Mesendoderm (in vitro differentiated cells): ENCODE data around the gene KCNK2.

ENCODE experiments used
- DNase-seq: peaks from one replicate; pipeline ENCODE4 v3.0.0; 2013
- H2AK5ac ChIP-seq: 2 replicates; pipeline ENCODE4 v1.6.1; 2013; ENCODE audit warnings: low read length, inconsistent platforms
- H2BK120ac ChIP-seq: 2 replicates; pipeline ENCODE4 v1.6.1; 2013; ENCODE audit warnings: low read depth, mild to moderate bottlenecking, low read length, moderate library complexity, mixed read lengths
- H2BK15ac ChIP-seq: replicated peaks from 2 replicates; pipeline ENCODE4 v1.6.1; 2013; ENCODE audit warnings: low read depth, mild to moderate bottlenecking, moderate library complexity
- H2BK5ac ChIP-seq: 2 replicates; pipeline ENCODE4 v1.6.1; 2013; ENCODE audit warnings: low read length, inconsistent platforms
- H3K18ac ChIP-seq: 2 replicates; pipeline ENCODE4 v1.6.1; 2013; ENCODE audit warnings: mild to moderate bottlenecking, low read length, mixed read lengths
- H3K23ac ChIP-seq: one replicate; pipeline ENCODE4 v1.6.1; 2013; ENCODE audit warnings: low read length
- H3K27ac ChIP-seq: 2 replicates; pipeline ENCODE4 v1.5.1; 2013; ENCODE audit warnings: low read depth, mild to moderate bottlenecking, inconsistent platforms, low read length, moderate library complexity
- H3K27me3 ChIP-seq: 2 replicates; pipeline ENCODE4 v1.6.1; 2013; ENCODE audit warnings: low read length, control low read depth, mild to moderate bottlenecking, inconsistent platforms; ENCODE audit not compliant: insufficient read depth, poor library complexity
- H3K36me3 ChIP-seq: 2 replicates; pipeline ENCODE4 v1.6.1; 2013; ENCODE audit warnings: low read length, inconsistent platforms; ENCODE audit not compliant: control insufficient read depth, insufficient read depth
- H3K4ac ChIP-seq: one replicate; pipeline ENCODE4 v1.6.1; 2013; ENCODE audit warnings: low read depth, mild to moderate bottlenecking, low read length, moderate library complexity
- H3K4me1 ChIP-seq: 2 replicates; pipeline ENCODE4 v1.6.1; 2013; ENCODE audit warnings: low read depth, low read length, inconsistent platforms; ENCODE audit not compliant: control insufficient read depth
- H3K4me2 ChIP-seq: 2 replicates; pipeline ENCODE4 v1.6.1; 2013; ENCODE audit warnings: low read length
- H3K4me3 ChIP-seq: 2 replicates; pipeline ENCODE4 v1.5.1; 2013; ENCODE audit warnings: mild to moderate bottlenecking, low read length
- H3K56ac ChIP-seq: one replicate; pipeline ENCODE4 v1.6.1; 2013; ENCODE audit warnings: low read length
- H3K79me1 ChIP-seq: 2 replicates; pipeline ENCODE4 v1.6.1; 2013; ENCODE audit warnings: low read length, inconsistent platforms
- H3K79me2 ChIP-seq: 2 replicates; pipeline ENCODE4 v1.6.1; 2013; ENCODE audit warnings: mild to moderate bottlenecking, low read length; ENCODE audit not compliant: control insufficient read depth, insufficient read depth
- H3K9ac ChIP-seq: 2 replicates; pipeline ENCODE4 v1.6.1; 2013; ENCODE audit warnings: low read length, inconsistent platforms
- H4K5ac ChIP-seq: one replicate; pipeline ENCODE4 v1.6.1; 2013; ENCODE audit warnings: low read length
- H4K8ac ChIP-seq: one replicate; pipeline ENCODE4 v1.6.1; 2013; ENCODE audit warnings: low read depth, mild to moderate bottlenecking, control low read depth, low read length, moderate library complexity
- WGBS: extraction: QIAGEN DNeasy Blood & Tissue Kit; methylation state at CpG from one replicate; pipeline ENCODE4 v1.1.7; 2013; ENCODE audit warnings: low lambda C conversion rate, missing lambda C conversion rate; ENCODE audit not compliant: insufficient coverage; ENCODE audit errors: extremely low coverage; 5-methylcytosine and 5-hydroxymethylcytosine counted together

KCNK2 gene

GRCh38 chr1:215219372-215219771 lies 136.8 kb downstream of the KCNK2 start:
- no peak overlapping the region for H3K4me3 ChIP-seq
- no peak overlapping the region for H3K56ac ChIP-seq
- no peak for DNase-seq
- H3K36me3 ChIP-seq, result no peaks in the 10 kb centered on the region
- no peaks in the 10 kb centered on the region for H3K4me1 ChIP-seq
- no peak overlapping the region for H3K18ac ChIP-seq
- H3K9ac ChIP-seq, result no peak overlapping the region
- H2BK120ac ChIP-seq, result no peak overlapping the region
- H3K79me1 ChIP-seq, result no peaks in the 10 kb centered on the region
- H3K23ac ChIP-seq, result no peak overlapping the region
- no peak overlapping the region for H4K8ac ChIP-seq
- no peaks in the 10 kb centered on the region for H3K79me2 ChIP-seq
- H3K27ac ChIP-seq, result no peak overlapping the region
- no peak overlapping the region for H3K4ac ChIP-seq
- no peak overlapping the region for H2BK15ac ChIP-seq
- no peaks in the 10 kb centered on the region for H3K27me3 ChIP-seq
- no peak overlapping the region for H2AK5ac ChIP-seq
- no peak overlapping the region for H4K5ac ChIP-seq
- no peak overlapping the region for H3K4me2 ChIP-seq
- no peak overlapping the region for H2BK5ac ChIP-seq

- H4K5ac ChIP-seq, result no peak overlapping the region
- no peak overlapping the region for H3K18ac ChIP-seq
- H3K27ac ChIP-seq, result no peak overlapping the region
- no peak overlapping the region for H3K4me2 ChIP-seq
- H3K56ac ChIP-seq, result no peak overlapping the region
- no peaks in the 10 kb centered on the region for H3K27me3 ChIP-seq
- H2BK120ac ChIP-seq, result no peak overlapping the region
- DNase-seq, result no peak
- no peak overlapping the region for H4K8ac ChIP-seq
- no peaks in the 10 kb centered on the region for H3K4me1 ChIP-seq
- WGBS, result no CpG with 5 or more reads among the region's 4 CpGs
- no peak overlapping the region for H3K4me3 ChIP-seq
- no peak overlapping the region for H2BK5ac ChIP-seq
- no peak overlapping the region for H2BK15ac ChIP-seq
- H2AK5ac ChIP-seq, result no peak overlapping the region
- H3K79me1 ChIP-seq, result no peaks in the 10 kb centered on the region
- H3K36me3 ChIP-seq, result no peaks in the 10 kb centered on the region
- H3K9ac ChIP-seq, result no peak overlapping the region
- H3K79me2 ChIP-seq, result no peaks in the 10 kb centered on the region
- no peak overlapping the region for H3K4ac ChIP-seq
- H3K23ac ChIP-seq, result no peak overlapping the region
Measured at GRCh38 chr1:215220346-215220745, 137.8 kb downstream of the KCNK2 start.

GRCh38 chr1:215226757-215227156 lies 144.2 kb downstream of the KCNK2 start:
- no peaks in the 10 kb centered on the region for H3K27me3 ChIP-seq
- no peak overlapping the region for H2AK5ac ChIP-seq
- no peaks in the 10 kb centered on the region for H3K79me1 ChIP-seq
- no peak overlapping the region for H2BK120ac ChIP-seq
- no CpG with 5 or more reads among the region's 2 CpGs for WGBS
- no peak overlapping the region for H2BK15ac ChIP-seq
- no peak overlapping the region for H3K4me3 ChIP-seq
- H3K56ac ChIP-seq, result no peak overlapping the region
- H3K4me1 ChIP-seq, result no peaks in the 10 kb centered on the region
- no peak overlapping the region for H3K9ac ChIP-seq
- no peak overlapping the region for H4K5ac ChIP-seq
- H3K79me2 ChIP-seq, result no peaks in the 10 kb centered on the region
- H2BK5ac ChIP-seq, result no peak overlapping the region
- no peak overlapping the region for H3K18ac ChIP-seq
- H3K23ac ChIP-seq, result no peak overlapping the region
- H3K4ac ChIP-seq, result no peak overlapping the region
- DNase-seq, result no peak
- no peak overlapping the region for H3K27ac ChIP-seq
- H3K36me3 ChIP-seq, result no peaks in the 10 kb centered on the region
- no peak overlapping the region for H3K4me2 ChIP-seq
- H4K8ac ChIP-seq, result no peak overlapping the region

GRCh38 chr1:215228193-215228592 lies 145.7 kb downstream of the KCNK2 start:
- H3K79me1 ChIP-seq, result no peaks in the 10 kb centered on the region
- no peak overlapping the region for H3K23ac ChIP-seq
- H3K18ac ChIP-seq, result no peak overlapping the region
- H3K4me2 ChIP-seq, result no peak overlapping the region
- no peak overlapping the region for H3K56ac ChIP-seq
- no peaks in the 10 kb centered on the region for H3K79me2 ChIP-seq
- no peak overlapping the region for H3K4me3 ChIP-seq
- H2BK5ac ChIP-seq, result no peak overlapping the region
- no peak overlapping the region for H3K27ac ChIP-seq
- no peak overlapping the region for H4K5ac ChIP-seq
- H3K27me3 ChIP-seq, result no peaks in the 10 kb centered on the region
- no peak for DNase-seq
- H2AK5ac ChIP-seq, result no peak overlapping the region
- H3K9ac ChIP-seq, result no peak overlapping the region
- H2BK120ac ChIP-seq, result no peak overlapping the region
- H3K36me3 ChIP-seq, result no peaks in the 10 kb centered on the region
- H2BK15ac ChIP-seq, result no peak overlapping the region
- no peak overlapping the region for H4K8ac ChIP-seq
- no peak overlapping the region for H3K4ac ChIP-seq
- no CpG with 5 or more reads among the region's 6 CpGs for WGBS
- no peaks in the 10 kb centered on the region for H3K4me1 ChIP-seq

- Histone ChIP-seq H3K36me3 (no peaks in the 10 kb centered on the region), H3K27ac (no peak overlapping the region), H3K23ac (no peak overlapping the region), H3K79me2 (no peaks in the 10 kb centered on the region), H3K9ac (no peak overlapping the region), H4K8ac (no peak overlapping the region), H3K4me3 (no peak overlapping the region), H4K5ac (no peak overlapping the region), H3K56ac (no peak overlapping the region), H2BK15ac (no peak overlapping the region), H3K27me3 (no peaks in the 10 kb centered on the region), H3K18ac (no peak overlapping the region), H2AK5ac (no peak overlapping the region), H3K4me2 (no peak overlapping the region), H3K4ac (no peak overlapping the region), H3K4me1 (no peaks in the 10 kb centered on the region), H2BK120ac (no peak overlapping the region), H2BK5ac (no peak overlapping the region), H3K79me1 (no peaks in the 10 kb centered on the region)
- WGBS, result no CpG with 5 or more reads among the region's 3 CpGs
- no peak for DNase-seq
Measured at GRCh38 chr1:215241451-215241850, 158.9 kb downstream of the KCNK2 start.

- no peak overlapping the region for H3K27ac ChIP-seq
- DNase-seq, result peak; percentile 25
- no peaks in the 10 kb centered on the region for H3K36me3 ChIP-seq
Measured at GRCh38 chr1:215243345-215244054, 161.0 kb downstream of the KCNK2 start.

More at GRCh38 chr1:215243345-215244054, 161.0 kb downstream of the KCNK2 start:
- no peak overlapping the region for H3K56ac ChIP-seq
- H2BK120ac ChIP-seq, result no peak overlapping the region
- no peaks in the 10 kb centered on the region for H3K79me2 ChIP-seq
- no peak overlapping the region for H4K8ac ChIP-seq
- H2AK5ac ChIP-seq, result no peak overlapping the region
- H3K27me3 ChIP-seq, result no peaks in the 10 kb centered on the region
- H3K9ac ChIP-seq, result no peak overlapping the region
- no peak overlapping the region for H4K5ac ChIP-seq
- WGBS, result no CpG with 5 or more reads among the region's 4 CpGs
- H3K4me3 ChIP-seq, result no peak overlapping the region
- H2BK5ac ChIP-seq, result no peak overlapping the region
- H3K4me1 ChIP-seq, result no peaks in the 10 kb centered on the region
- H3K18ac ChIP-seq, result no peak overlapping the region
- H3K4me2 ChIP-seq, result no peak overlapping the region
- H2BK15ac ChIP-seq, result no peak overlapping the region
- H3K23ac ChIP-seq, result no peak overlapping the region
- H3K79me1 ChIP-seq, result no peaks in the 10 kb centered on the region
- H3K4ac ChIP-seq, result no peak overlapping the region
